Measurements from ENCODE around the gene PPP1R2C.

The PPP1R2C gene

DNA sequence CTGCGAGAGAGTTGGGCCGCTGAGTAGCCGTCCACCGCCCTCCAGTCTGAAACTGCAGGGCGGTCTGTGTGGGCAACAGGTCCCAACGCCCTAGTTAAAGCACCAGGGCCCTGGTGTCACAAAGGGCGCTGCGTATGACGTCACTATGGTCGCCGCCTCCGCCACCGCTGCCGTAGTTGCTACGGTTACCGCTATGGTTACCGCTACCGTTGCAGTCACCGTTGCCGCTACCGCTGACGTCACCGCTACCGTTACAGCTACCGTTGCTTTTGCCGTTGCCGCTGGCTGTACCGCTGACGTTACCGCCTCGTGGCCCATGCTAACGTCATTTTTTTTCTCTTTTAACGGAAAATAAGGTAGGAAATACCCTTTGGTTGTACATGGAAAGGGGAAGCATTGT is at the start of gene PPP1R2C:
Gene PPP1R2C (minus strand): TSS at position 68 of the 400 bp plus-strand sequence. CDS start 84 bp downstream, outside the sequence.
- DNase-seq = no peak

DNA sequence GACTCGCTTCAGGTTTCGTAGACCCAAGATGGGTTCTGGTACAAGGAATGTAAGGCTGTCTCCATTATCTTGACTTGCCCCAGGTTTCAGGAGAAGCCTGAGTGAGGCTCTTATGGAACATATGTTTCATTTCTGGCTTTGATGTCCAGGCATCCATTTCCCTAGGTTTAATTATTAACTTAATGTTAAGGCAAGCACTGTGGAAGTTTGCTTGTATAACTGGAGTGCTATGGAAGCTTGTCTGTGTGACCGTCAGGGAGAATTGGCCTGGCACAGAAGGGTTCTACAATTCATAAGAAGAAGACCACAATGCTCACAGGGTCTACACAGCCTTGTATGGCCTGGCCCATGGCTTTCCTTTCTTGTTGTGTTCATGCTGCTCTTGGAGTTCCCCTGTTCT is 47.2 kb upstream of the PPP1R2C start:
- no peak for DNase-seq

DNA sequence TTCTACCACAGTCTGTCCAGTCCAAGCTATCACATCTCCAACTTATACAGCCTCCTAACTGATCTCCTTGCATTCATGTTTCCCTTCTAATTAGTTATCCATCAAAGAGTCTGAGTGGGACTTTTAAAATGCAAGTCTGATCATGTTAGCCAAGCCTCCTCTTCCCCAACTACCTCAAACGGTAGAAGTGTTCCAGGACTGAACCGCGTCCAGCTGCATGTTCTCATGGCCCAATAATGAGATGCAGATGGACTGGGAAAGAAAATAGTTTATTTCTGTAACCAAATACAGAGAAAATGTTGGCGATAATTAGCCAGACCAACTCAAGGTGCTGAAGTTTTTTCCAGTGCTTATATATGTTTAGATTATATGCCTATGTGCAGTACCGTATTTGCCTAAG is 46.6 kb upstream of the PPP1R2C start:
- no peak for DNase-seq

DNA sequence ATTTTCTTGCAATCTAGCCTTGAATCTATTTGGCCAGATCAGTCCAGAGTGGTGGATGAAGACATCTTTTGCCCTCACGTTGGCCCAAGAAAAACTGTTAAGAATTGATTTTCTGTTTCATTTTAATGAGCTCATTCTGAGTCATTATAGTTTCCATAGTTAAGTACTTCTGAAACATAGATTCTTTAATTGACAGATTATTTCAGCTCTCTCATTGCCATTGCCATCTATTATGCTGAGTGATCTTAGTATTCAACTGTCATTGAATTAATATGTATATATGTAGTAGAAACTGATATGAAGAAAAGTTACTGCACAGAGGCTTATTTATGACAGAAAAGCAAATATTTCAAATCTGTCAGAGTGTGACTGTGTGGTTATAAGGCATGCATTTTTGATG is 45.5 kb upstream of the PPP1R2C start:
- DNase-seq = no peak

DNA sequence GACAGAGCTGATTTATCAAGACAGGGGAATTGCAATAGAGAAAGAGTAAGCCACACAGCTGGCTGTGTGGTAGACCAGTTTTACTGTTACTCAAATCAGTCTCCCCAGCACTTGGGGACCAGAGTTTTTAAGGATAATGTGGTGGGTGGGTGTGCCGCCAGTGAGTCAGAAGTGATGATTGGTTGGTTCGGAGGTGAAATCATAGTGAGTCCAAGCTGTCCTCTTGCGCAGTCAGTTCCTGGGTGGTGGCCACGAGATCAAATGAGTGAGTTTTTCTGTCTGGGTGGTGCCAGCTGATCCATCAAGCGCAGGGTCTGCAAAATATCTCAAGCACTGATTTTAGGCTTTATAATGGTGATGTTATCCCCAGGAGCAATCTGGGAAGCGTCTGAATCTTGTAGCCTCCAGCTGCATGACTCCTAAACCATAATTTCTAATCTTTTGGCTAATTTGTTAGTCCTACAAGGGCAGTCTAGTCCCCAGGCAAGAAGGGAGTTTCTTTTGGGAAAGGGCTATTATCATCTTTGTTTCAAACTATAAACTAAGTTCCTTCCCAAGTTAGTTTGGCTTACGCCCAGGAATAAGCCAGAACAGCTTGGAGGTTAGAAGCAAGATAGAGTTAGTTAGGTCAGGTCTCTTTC is 44.0 kb upstream of the PPP1R2C start:
- no peak for DNase-seq

DNA sequence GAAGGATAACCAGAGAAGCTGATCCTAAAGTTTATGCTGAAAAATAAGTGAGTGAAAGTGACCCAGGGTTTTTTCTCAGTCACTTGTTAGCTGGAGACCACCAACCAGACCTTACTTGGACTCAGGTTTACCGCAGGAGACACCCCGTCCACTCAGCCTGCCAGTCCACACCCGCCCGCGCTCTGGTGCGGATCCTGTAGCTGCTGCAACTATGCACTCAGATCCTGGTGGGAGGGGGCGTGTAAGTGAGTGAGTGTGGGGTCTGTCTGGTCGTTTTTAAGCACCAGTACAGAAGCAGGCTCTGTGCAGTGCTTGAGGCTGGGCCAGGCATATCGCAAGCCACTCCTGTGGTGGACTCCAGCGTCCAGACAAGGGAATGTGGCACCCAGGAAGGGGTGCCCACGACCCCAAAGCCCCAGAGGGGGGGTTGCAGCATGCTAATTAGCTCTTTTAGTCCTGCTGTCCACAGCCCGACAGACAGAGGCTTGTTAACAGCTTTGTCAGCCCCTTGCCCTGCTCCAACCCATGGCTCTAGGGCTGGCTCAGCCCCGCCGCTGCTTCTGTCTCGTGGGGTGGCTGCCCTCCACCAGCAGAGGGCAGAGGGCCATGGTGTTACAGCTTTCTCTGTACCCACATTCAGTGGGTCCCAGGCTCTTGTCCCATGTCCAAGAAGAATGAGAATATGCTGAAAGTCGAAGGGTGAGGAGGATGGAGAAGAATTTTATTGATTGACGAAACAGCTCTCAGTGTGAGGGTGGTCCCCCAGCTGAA is 40.4 kb upstream of the PPP1R2C start:
- no peak for DNase-seq

DNA sequence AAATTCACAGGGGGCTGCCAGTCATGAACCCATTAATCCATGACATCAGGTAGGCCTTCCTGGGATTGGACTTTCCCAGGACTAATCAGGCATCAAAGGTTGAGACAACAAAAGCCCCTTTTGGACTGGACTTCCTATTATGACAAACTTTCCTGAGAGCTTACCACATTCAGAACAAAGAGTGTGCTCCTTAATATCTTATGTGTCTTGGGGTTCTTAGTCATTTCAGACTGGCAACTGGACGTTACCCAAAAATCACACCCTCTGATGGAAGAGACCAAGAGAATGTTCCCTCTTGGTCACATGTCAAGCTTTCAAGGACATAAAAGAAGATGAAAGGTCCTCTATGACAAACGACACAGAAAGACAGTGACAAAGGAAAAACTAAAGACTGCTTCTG is 31.6 kb upstream of the PPP1R2C start:
- no peak for DNase-seq

DNA sequence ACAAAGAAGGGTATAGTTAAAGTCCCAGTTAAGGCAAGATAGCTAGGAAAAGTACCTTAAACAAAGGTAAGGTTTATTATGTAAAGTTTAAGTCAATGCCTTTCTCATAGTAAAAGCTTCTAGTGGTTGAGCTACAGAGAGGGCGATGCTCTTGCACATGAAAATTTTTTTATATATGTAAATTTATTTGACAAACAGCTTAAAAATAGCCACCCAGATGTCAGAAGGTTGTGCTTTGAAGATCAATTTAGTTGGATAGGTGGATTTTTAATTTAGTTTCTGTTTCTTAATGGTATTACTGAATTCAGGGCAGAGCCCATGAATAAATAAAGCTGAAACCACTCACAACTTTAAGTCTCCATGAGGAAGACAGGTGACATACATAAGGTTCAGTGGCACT is 29.4 kb upstream of the PPP1R2C start:
- no peak for DNase-seq

DNA sequence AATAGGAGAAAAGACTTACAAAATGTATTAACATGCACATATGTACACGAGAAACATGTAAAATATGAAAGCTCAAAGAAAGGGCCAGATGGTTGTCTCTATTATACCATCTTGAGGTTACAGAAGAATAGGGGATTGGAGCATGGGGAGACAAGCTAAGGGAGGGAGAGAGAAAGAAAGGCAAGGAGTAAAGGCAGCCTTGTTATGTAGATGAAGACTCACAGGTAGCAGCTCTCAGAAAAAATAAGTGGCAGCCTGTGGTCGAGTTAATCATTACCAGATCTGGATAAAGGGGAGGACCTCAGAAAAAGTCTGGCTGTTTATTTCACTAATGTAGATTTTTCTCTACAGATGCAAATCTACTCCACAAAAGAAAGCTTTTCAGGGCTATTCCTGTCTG is 26.6 kb upstream of the PPP1R2C start:
- DNase-seq = no peak

DNA sequence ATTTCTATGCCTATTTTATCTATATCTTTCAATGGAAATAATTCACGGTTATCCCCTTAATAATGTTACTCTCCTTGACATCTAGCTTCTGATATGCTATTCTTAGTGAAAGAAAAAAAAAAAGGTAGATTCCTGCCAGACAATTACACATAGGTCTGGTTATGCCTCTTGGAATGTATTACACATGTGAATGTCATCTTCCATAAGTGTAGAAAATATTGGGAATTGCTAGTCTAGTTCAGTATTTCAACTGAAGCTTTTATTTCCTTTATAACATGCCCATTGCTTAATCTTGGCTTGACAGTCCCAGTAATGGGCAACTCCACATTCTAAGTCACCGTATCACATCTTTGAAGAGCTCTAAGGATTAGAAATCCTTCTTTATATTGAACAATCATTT is 25.4 kb upstream of the PPP1R2C start:
- DNase-seq = no peak

DNA sequence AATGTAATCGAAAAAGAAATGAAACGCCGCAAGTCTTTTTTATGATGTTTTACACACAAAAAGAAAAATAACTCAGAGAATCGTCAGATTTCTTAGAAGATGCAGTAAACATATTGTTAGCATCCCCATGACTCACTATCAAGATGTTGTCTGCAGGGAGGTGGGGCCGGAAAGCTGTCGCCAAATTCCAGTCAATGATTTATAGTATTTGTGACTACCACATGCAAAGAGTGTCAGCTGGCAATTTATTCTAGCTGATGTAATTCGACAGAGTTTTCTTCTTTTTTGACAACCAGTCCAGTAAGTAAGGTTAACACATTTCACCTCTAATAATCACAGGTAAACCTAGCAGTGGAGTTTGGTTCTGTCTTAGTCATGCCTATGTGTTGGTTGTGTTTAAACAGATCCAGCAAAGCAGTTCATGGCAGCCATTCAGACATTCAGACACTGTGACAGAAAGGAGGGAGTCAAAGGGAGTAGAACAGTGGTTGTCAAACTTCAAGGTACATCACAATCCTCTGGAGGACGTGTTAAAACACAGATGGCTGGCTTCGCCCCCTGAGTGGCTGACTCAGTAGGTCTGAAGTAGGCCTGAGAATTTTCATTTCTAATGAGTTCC is 19.8 kb upstream of the PPP1R2C start:
- DNase-seq = no peak

DNA sequence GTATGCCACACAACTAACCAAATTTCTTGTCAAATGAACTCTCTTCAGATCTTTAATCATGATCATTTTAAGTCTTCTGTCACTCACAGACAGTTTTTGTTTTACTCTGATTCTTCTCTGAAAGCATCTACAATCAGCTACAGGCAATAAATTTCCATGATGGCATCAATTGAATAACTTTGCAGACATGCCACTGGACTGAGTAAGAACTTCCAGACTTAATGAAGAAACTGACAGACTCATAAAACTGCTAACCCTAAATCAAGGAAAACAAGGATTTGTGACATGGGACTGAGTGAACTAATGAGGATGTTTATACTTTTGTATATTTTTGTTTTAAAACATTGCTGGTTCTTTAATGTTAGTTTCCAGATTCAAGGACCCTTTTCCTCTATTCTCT is 5.5 kb upstream of the PPP1R2C start:
- DNase-seq = no peak

DNA sequence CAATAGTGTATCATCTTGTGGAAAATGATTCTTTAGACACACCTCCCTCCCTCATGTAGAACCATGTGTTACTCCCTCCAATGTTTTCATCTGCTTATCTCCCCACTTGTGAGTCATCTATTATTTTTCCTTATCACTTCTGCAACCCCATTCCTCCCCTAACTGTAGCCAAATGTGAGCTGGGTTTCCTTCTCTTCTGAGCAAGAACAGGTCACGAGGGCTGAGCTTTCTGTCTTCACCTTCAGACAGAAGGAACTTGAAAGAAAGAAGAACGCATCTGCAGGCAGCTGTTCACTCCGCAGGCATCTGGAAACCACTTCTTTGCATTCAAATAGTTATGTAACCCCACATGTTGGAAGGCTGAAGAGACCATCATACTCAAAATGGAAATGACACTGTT is 1.8 kb downstream of the PPP1R2C start:
- no peak for DNase-seq

DNA sequence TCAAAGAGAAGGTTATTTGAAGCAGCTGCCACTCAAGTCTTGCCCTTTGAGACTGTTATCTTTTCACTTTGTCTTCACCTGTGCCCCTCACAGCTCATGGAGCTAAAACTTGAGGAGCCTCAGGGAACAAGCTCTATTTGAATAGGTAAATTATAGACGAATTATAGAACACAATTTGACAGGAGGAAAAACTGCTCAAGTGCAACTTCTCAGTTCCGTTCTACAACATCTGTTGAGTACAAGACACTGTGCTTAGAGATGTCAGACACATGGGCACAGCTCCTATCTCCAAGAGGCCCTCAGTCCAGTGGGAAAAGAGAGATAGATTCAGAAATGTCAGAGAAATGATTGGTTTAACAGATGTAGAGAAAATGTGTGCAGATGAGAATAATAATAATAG is 5.1 kb downstream of the PPP1R2C start:
- no peak for DNase-seq

DNA sequence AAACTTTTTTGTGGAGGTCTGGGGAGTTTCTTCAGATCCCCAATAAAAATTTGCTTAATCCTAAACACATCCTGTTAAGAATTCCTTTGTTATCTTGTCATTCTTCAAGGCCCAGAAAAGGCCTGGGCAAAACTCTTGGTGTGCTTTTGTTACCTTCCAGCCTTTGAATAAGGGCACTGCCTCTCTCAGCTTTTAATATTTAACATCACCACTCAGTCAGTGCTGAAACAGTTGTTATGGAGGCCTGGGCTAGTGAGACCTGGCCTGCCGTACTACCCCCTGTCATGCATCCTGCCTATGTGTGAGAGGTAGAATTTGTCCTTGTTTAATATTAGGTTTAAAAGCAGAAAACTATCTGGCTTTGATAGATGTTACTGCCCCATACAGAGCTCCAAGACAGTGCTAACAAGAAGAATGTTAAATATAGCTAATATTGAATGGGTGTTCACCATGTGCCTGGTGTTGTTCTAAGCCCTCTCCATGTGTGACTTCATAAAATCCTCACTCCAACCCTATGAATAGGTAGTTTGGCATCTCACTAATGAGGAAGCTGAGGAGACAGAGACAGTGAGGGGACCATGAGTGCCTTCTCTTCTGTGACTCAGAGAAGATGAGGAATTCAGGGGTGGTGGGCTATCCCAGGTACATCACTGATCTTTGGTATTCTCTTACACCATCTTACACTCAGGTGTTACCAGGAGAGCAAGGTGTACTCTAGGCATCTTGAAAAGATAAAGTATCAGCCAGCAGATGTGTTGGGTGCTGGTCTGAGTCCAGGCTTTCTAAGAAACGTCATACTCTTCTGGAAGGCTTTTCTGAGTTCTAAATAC is 6.2 kb downstream of the PPP1R2C start:
- DNase-seq = no peak

DNA sequence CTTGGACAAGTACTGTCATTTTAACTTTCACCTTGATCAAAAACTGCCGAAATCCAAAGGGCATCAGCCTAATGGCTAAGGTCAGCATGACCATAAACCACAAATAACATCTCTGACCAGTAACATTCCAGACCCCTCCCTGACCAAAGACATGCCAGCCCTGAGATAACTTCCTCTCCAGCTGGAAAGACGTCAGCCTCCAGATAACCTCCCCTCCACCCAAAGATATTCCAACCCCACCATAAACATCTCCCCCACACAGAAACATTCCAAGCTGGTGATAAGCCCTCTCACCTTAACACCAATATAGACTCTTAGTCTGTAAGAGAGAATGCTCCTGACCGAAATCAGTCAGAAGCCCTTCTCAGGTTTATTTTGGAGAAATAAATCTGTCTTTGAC is 7.4 kb downstream of the PPP1R2C start:
- DNase-seq = no peak

DNA sequence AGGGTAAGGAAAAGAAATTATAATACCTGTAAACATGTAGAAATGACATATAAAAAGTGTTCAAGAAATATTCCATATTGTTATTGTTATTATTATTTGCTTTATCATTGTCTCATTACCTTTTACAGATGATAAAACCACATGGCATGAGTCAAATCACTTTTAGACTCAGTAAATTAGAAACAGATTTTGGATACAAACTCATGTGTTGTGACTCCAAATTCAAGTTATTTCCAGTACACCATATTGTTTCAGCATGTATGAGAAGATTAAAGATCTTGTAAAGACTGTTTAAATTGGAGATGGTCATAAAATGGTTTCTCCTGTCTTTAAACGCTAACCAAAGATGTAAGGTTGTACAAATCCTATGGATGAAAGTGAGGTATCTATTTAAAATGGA is 18.1 kb downstream of the PPP1R2C start:
- DNase-seq = no peak

DNA sequence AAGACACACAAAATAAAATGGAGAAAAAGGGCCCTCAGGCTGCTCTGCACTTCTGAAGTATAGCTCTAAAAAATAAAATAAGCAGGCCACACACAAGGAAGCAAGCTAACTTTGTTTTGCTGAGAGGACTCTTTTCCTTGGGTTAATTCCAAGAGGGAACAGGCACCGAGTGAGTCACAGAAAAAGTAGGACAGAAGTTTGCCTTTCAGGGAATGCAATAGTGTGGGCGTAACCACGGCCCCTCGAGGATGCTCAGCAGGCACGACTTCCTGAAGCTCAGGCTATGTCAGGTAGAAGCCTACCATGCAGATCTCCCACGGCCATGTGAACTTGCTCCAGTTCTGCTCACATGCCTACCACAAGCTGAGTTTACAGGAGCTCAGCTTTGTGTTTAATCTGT is 22.1 kb downstream of the PPP1R2C start:
- no peak for DNase-seq

DNA sequence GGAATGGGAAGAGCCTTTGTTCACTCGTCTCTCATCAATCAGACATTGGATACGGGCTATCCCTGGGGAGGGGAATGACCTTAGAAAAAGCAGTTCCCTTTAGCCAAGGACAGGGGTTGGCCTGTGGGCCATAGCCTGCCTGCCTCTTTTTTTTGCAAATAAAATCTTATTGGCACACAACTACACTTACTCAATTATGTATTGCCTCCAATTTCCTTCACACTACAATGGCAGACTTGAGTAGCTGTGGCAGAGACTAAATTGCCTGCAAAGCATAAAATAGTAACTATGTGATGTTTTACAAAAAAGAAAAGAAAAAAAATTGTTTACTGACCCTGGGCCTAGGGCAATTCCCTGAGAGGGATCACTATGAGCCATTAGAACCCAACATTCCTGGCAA is 23.4 kb downstream of the PPP1R2C start:
- no peak for DNase-seq

DNA sequence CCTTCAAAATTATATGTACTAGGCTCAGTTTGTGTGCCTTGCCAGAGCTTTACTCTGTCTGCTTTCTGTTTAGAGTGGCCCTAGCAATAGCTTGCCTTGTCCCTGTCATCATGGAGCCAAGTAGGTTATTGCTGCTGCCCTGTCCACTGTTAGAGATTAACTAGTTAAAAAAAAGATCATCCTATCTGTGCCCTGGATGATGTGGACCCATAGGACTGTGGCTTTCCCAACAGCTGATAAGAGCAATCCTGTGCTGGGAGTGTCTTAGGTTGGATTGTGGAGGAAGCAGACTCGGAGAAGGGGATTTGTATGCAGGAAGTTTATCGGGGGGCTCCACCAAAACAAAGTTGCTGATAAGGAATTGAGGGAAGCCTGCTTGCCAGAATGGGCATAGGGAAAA is 23.8 kb downstream of the PPP1R2C start:
- DNase-seq = no peak

DNA sequence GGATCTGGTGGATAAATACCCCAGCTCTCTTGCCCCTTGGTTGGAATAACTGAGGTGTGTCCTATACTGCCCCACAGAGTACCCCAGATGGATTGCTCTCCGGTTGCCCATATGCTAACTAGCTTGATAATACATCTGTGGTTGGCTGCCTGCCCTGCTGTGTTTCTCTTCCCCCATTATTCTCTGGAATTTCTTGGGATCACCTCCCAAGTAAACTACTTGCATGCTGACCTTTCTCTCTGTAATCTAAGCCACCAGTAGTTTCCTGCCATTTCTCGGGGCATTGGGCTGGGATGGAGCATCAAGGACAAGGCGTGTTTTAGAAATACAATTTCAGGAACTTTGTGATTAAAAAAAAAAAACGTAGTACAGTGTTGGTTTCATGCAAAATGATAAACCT is 25.2 kb downstream of the PPP1R2C start:
- DNase-seq = no peak

DNA sequence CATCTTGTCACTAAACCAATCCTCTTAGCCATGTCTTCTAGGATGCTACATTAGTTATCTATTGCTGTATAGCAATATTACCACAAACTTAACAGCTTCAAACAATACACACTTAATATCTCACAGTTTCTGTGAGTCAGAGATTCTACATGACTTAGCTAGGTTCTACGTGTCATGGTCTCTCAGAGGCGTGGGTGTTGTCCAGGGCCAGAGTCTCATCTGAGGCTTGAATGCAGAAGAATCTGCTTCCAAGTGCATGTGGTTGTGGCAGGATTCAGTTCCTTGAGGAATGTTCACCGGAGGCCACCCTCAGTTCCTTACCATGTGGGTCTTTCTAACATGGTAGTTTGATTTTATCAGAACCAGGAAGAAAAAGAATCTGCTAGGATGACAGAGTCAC is 26.4 kb downstream of the PPP1R2C start:
- DNase-seq = no peak

DNA sequence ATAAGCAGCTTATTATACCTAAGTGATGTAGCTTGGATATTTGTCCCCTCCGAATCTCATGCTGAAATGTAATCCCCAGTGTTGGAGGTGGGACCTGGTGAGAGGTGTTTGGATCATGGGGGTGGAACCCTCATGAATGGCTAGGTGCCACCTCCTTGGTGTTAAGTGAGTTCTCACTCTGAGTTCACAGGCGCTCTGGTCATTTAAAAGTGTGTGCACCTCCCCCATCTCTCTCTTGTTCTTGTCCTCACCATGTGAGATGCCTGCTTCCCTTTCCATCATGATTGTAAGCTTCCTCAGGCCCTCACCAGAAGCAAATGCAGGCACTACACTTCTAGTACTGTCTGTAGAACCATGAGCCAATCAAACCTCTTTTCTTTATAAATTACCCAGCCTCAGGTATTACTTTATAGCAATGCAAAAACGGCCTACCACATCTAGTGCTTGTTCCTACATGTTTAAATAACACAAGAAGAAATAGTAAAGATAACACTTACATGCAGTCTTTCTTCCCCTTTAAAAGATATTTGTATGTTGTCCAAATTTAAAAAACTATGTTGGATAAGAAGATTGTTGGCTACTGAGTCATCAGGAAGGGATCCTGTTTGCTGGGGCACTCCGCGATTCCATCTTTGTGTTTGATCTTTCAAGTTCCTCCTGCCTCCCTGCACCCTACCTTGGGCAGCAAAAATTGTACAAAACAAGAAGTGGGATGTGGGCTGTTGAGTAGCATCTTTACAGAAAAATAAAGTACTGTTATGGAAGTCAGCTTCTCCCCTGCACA is 29.7 kb downstream of the PPP1R2C start:
- no peak for DNase-seq
